ENCODE data around the gene VWA5A.
A peak's percentile ranks its signal among the peaks of the same experiment; 100 is the strongest.
"Not testable (repeated sequence)": the region's sequence is repeated elsewhere in the genome, so short reads cannot be mapped to it uniquely, and the experiment has no call there.

The VWA5A gene

GRCh38 chr11:124159481-124159880 is 44.2 kb downstream of the VWA5A start:
- Histone ChIP-seq H3K4me3 (no peak overlapping the region), H3K9me3 (no peaks in the 10 kb centered on the region), H3K36me3 (replicated peaks) (no peaks in the 10 kb centered on the region), H3K4me1 (no peaks in the 10 kb centered on the region), H3K27me3 (ENCODE audit: low read depth) (peaks cover 3% of the 10 kb centered on the region; the same call in 1 of the 2 replicates)
- DNase-seq (ENCODE audit: low spot score in 2 of 2), result no peak
- in situ Hi-C loops (cut with MboI; ENCODE audit: low sequenced_read_pairs), result no loop called here

- Histone ChIP-seq H3K9me3 (no peaks in the 10 kb centered on the region), H3K27me3 (ENCODE audit: low read depth) (peaks cover 4% of the 10 kb centered on the region; the same call in 1 of the 2 replicates), H3K4me1 (no peaks in the 10 kb centered on the region), H3K4me3 (no peak overlapping the region), H3K36me3 (replicated peaks) (no peaks in the 10 kb centered on the region)
- in situ Hi-C loops (cut with MboI; ENCODE audit: low sequenced_read_pairs), result no loop called here
- no peak for DNase-seq (ENCODE audit: low spot score in 2 of 2)
These were observed 45.7 kb downstream of the VWA5A start for GRCh38 chr11:124160986-124161385.

GRCh38 chr11:124167826-124168231 is 52.6 kb downstream of the VWA5A start:
- no peak overlapping the region for H3K4me3 ChIP-seq
- in situ Hi-C loops (cut with MboI; ENCODE audit: low sequenced_read_pairs), result no loop called here
- no peaks in the 10 kb centered on the region for H3K4me1 ChIP-seq
- no peaks in the 10 kb centered on the region for H3K9me3 ChIP-seq
- peaks cover 4% of the 10 kb centered on the region; the same call in 1 of the 2 replicates for H3K27me3 ChIP-seq (ENCODE audit: low read depth)
- no peak for DNase-seq (ENCODE audit: low spot score in 2 of 2)
- H3K36me3 ChIP-seq (replicated peaks), result no peaks in the 10 kb centered on the region

- Histone ChIP-seq H3K27me3 (ENCODE audit: low read depth) (peaks cover 4% of the 10 kb centered on the region; the same call in 1 of the 2 replicates), H3K36me3 (replicated peaks) (no peaks in the 10 kb centered on the region), H3K4me1 (no peaks in the 10 kb centered on the region), H3K4me3 (no peak overlapping the region), H3K9me3 (no peaks in the 10 kb centered on the region)
- in situ Hi-C loops (cut with MboI; ENCODE audit: low sequenced_read_pairs), result no loop called here
- no peak for DNase-seq (ENCODE audit: low spot score in 2 of 2)
These were observed 53.5 kb downstream of the VWA5A start for GRCh38 chr11:124168796-124169195.

- in situ Hi-C loops (cut with MboI; ENCODE audit: low sequenced_read_pairs); H3K4me1 ChIP-seq; H3K9me3 ChIP-seq; H3K4me3 ChIP-seq; H3K36me3 ChIP-seq (replicated peaks); H3K27me3 ChIP-seq (ENCODE audit: low read depth); DNase-seq (ENCODE audit: low spot score in 2 of 2): not testable (repeated sequence)
These were observed 55.1 kb downstream of the VWA5A start for GRCh38 chr11:124170315-124170714.

GRCh38 chr11:124170801-124171586 is 55.7 kb downstream of the VWA5A start:
- Histone ChIP-seq H3K4me3 (no peak overlapping the region), H3K27me3 (ENCODE audit: low read depth) (no peaks in the 10 kb centered on the region)
- in situ Hi-C loops (cut with MboI; ENCODE audit: low sequenced_read_pairs), result no loop called here

GRCh38 chr11:124172101-124172500 is 56.9 kb downstream of the VWA5A start:
- H3K36me3 ChIP-seq (replicated peaks), result no peaks in the 10 kb centered on the region
- no peaks in the 10 kb centered on the region for H3K27me3 ChIP-seq (ENCODE audit: low read depth)
- no peaks in the 10 kb centered on the region for H3K4me1 ChIP-seq
- in situ Hi-C loops (cut with MboI; ENCODE audit: low sequenced_read_pairs), result no loop called here
- no peaks in the 10 kb centered on the region for H3K9me3 ChIP-seq
- no peak for DNase-seq (ENCODE audit: low spot score in 2 of 2)
- no peak overlapping the region for H3K4me3 ChIP-seq

More at GRCh38 chr11:124170801-124171586, 55.7 kb downstream of the VWA5A start:
- no peaks in the 10 kb centered on the region for H3K9me3 ChIP-seq
- H3K36me3 ChIP-seq (replicated peaks), result no peaks in the 10 kb centered on the region
- no peaks in the 10 kb centered on the region for H3K4me1 ChIP-seq
- DNase-seq (ENCODE audit: low spot score in 2 of 2), result no peak

GRCh38 chr11:124172599-124172998 is 57.3 kb downstream of the VWA5A start:
- Histone ChIP-seq H3K4me3 (no peak overlapping the region), H3K27me3 (ENCODE audit: low read depth) (no peaks in the 10 kb centered on the region), H3K9me3 (no peaks in the 10 kb centered on the region), H3K36me3 (replicated peaks) (no peaks in the 10 kb centered on the region), H3K4me1 (no peaks in the 10 kb centered on the region)
- in situ Hi-C loops (cut with MboI; ENCODE audit: low sequenced_read_pairs), result no loop called here
- no peak for DNase-seq (ENCODE audit: low spot score in 2 of 2)

- in situ Hi-C loops (cut with MboI; ENCODE audit: low sequenced_read_pairs), result no loop called here
- Histone ChIP-seq H3K36me3 (replicated peaks) (no peaks in the 10 kb centered on the region), H3K4me3 (no peak overlapping the region), H3K27me3 (ENCODE audit: low read depth) (no peaks in the 10 kb centered on the region), H3K9me3 (no peaks in the 10 kb centered on the region), H3K4me1 (no peaks in the 10 kb centered on the region)
- peak in 1 of 2 experiments; percentile 8 for DNase-seq (ENCODE audit: low spot score in 2 of 2)
These were observed 58.8 kb downstream of the VWA5A start for GRCh38 chr11:124174001-124174583.

- H3K4me1 ChIP-seq, result no peaks in the 10 kb centered on the region
- no peak for DNase-seq (ENCODE audit: low spot score in 2 of 2)
- no peaks in the 10 kb centered on the region for H3K36me3 ChIP-seq (replicated peaks)
- H3K27me3 ChIP-seq (ENCODE audit: low read depth), result no peaks in the 10 kb centered on the region
- in situ Hi-C loops (cut with MboI; ENCODE audit: low sequenced_read_pairs), result no loop called here
- no peak overlapping the region for H3K4me3 ChIP-seq
- H3K9me3 ChIP-seq, result no peaks in the 10 kb centered on the region
These were observed 61.9 kb downstream of the VWA5A start for GRCh38 chr11:124176925-124177715.

GRCh38 chr11:124179310-124179709 is 64.1 kb downstream of the VWA5A start:
- in situ Hi-C loops (cut with MboI; ENCODE audit: low sequenced_read_pairs), result no loop called here
- H3K9me3 ChIP-seq, result no peaks in the 10 kb centered on the region
- no peaks in the 10 kb centered on the region for H3K4me1 ChIP-seq
- no peak for DNase-seq (ENCODE audit: low spot score in 2 of 2)
- H3K4me3 ChIP-seq, result no peak overlapping the region
- no peaks in the 10 kb centered on the region for H3K36me3 ChIP-seq (replicated peaks)
- no peaks in the 10 kb centered on the region for H3K27me3 ChIP-seq (ENCODE audit: low read depth)

- H3K9me3 ChIP-seq, result no peaks in the 10 kb centered on the region
- in situ Hi-C loops (cut with MboI; ENCODE audit: low sequenced_read_pairs), result no loop called here
- H3K4me1 ChIP-seq, result no peaks in the 10 kb centered on the region
- no peak for DNase-seq (ENCODE audit: low spot score in 2 of 2)
- no peaks in the 10 kb centered on the region for H3K36me3 ChIP-seq (replicated peaks)
- no peak within 1 kb of the TSS for H3K4me3 ChIP-seq
- H3K27me3 ChIP-seq (ENCODE audit: low read depth), result no peaks in the 10 kb centered on the region
These were observed 67.8 kb downstream of the VWA5A start, which contains the start of gene OR10D3 for GRCh38 chr11:124183068-124183467. TSS of gene OR10D3 (plus strand) at chr11:124183345. CDS start at chr11:124185270, 1,925 bp downstream.

- no peak for DNase-seq (ENCODE audit: low spot score in 2 of 2)
- Histone ChIP-seq H3K36me3 (replicated peaks) (no peaks in the 10 kb centered on the region), H3K4me3 (no peak overlapping the region), H3K4me1 (no peaks in the 10 kb centered on the region; the same call in 1 of the 2 replicates), H3K27me3 (ENCODE audit: low read depth) (0 out of 2 replicates have a peak, but pooled peaks cover 3% of the 10 kb centered on the region), H3K9me3 (no peaks in the 10 kb centered on the region)
- in situ Hi-C loops (cut with MboI; ENCODE audit: low sequenced_read_pairs), result no loop called here
These were observed 75.3 kb downstream of the VWA5A start for GRCh38 chr11:124190298-124191139.
